GM12878 (cell line): ENCODE data around the gene CCN5. TPM values are rescaled to one million over a fixed set of nuclear protein-coding genes. Genes with fewer than 3 reads are reported as not detected.

Experiments
- ATAC-seq: fragments of 200-7000 bp; cut with Tn5 transposase; 3 replicates; pipeline ENCODE4 v1.9.1; 2020; ENCODE audit warnings: mild to moderate bottlenecking, moderate library complexity
- BruUV-seq: library from RNA; stranded (reverse); fragments of 400-500 nt; replicated peaks from 2 replicates; lab custom pipeline; 2021; lab: Mats Ljungman, UMichigan
- CTCF ChIA-PET: fragments of 300-600 bp; sonication (Branson Sonifier 250); formaldehyde crosslinking; extraction: SDS; loops from one replicate; lab custom pipeline; 2021; ENCODE audit warnings: inconsistent platforms; lab: Yijun Ruan, JAX
- POLR2A ChIA-PET: fragments of 350-600 bp; formaldehyde crosslinking; extraction: SDS; loops from one replicate; lab custom pipeline; 2021; ENCODE audit warnings: inconsistent platforms; lab: Charles Lee
- RAD21 ChIA-PET: fragments of 300-600 bp; sonication (Branson Sonifier 250); formaldehyde crosslinking; loops from one replicate; lab custom pipeline; 2023; ENCODE audit warnings: antibody characterized with exemption; ENCODE audit not compliant: unreplicated experiment; lab: Charles Lee
- SMC1A ChIA-PET: fragments of 300-600 bp; sonication (Branson Sonifier 250); formaldehyde crosslinking; loops from one replicate; lab custom pipeline; 2023; ENCODE audit not compliant: unreplicated experiment, uncharacterized antibody; lab: Charles Lee
- DNase-seq: peaks from one replicate; pipeline ENCODE4 v3.0.0-alpha.2; 2011; ENCODE audit warnings: low read depth, low spot score
- FAIRE-seq: peaks from 3 replicates; lab custom pipeline; 2011; peaks lifted over from hg19 to GRCh38; lab: Jason Lieb, UNC
- H2AFZ ChIP-seq: 2 replicates; pipeline ENCODE4 v1.6.0; 2011; ENCODE audit warnings: low read depth, low read length, control low read depth; ENCODE audit not compliant: control insufficient read depth
- H3K27ac ChIP-seq: 2 replicates; pipeline ENCODE4 v1.5.1; 2011; ENCODE audit warnings: control low read depth; ENCODE audit not compliant: control insufficient read depth, insufficient read depth
- H3K27me3 ChIP-seq, 2 experiments: replicated peaks in 1 of 2; 2 replicates each; pipeline versions ENCODE4 v1.6.0 to v1.6.1; 2011; ENCODE audit warnings: low read length in 1 of 2; ENCODE audit not compliant: control insufficient read depth in 2 of 2, insufficient read depth in 2 of 2
- H3K36me3 ChIP-seq, 2 experiments: 2 replicates each; pipeline ENCODE4 v1.5.1; 2011; ENCODE audit warnings: low read length in 1 of 2; ENCODE audit not compliant: control insufficient read depth in 2 of 2, insufficient read depth in 2 of 2
- H3K4me1 ChIP-seq: 2 replicates; pipeline ENCODE4 v1.6.1; 2011; ENCODE audit warnings: mild to moderate bottlenecking, low read length, moderate library complexity, mixed read lengths; ENCODE audit not compliant: control insufficient read depth, insufficient read depth
- H3K4me2 ChIP-seq: 2 replicates; pipeline ENCODE4 v1.6.0; 2011; ENCODE audit warnings: control low read depth; ENCODE audit not compliant: control insufficient read depth, insufficient read depth
- H3K4me3 ChIP-seq: fragments of 200-600 bp; sonication (generic); 2 replicates; pipeline ENCODE4 v1.5.1; 2016
- H3K79me2 ChIP-seq: 2 replicates; pipeline ENCODE4 v1.6.0; 2011; ENCODE audit warnings: low read length; ENCODE audit not compliant: control insufficient read depth, insufficient read depth
- H3K9ac ChIP-seq: 2 replicates; pipeline ENCODE4 v1.8.0; 2011; ENCODE audit warnings: low read length, control low read depth, mixed read lengths; ENCODE audit not compliant: control insufficient read depth, insufficient read depth
- H3K9me3 ChIP-seq: replicated peaks from 3 replicates; pipeline ENCODE4 v1.5.1; 2011; ENCODE audit warnings: mild to moderate bottlenecking, low read length; ENCODE audit not compliant: control insufficient read depth, insufficient read depth
- H4K20me1 ChIP-seq: 2 replicates; pipeline ENCODE4 v1.6.0; 2011; ENCODE audit not compliant: control insufficient read depth, insufficient read depth
- IKZF1 ChIP-seq: fragments of 450-650 bp; conservative IDR thresholded peaks from 2 replicates; pipeline ENCODE4 v1.6.1; 2017; ENCODE audit warnings: antibody characterized with exemption, mild to moderate bottlenecking
- IRF3 ChIP-seq: fragments of 450-650 bp; IDR thresholded peaks from 2 replicates; pipeline ENCODE4 v1.6.1; 2014; ENCODE audit warnings: mild to moderate bottlenecking
- LARP7 ChIP-seq: fragments of 450-650 bp; IDR thresholded peaks from 2 replicates; pipeline ENCODE4 v1.6.1; 2017; ENCODE audit warnings: mild to moderate bottlenecking
- POU2F2 ChIP-seq: IDR thresholded peaks from 3 replicates; pipeline ENCODE4 v1.6.1; 2011; ENCODE audit warnings: low read depth, mild to moderate bottlenecking, low read length, borderline replicate concordance
- WRNIP1 ChIP-seq: IDR thresholded peaks from 2 replicates; pipeline ENCODE4 v1.6.1; 2011; ENCODE audit warnings: low read depth, low read length, improper control_type of control experiment, borderline replicate concordance
- WGBS: methylation state at CpG from one replicate; pipeline ENCODE4 v1.1.6; 2016; ENCODE audit warnings: low lambda C conversion rate; ENCODE audit not compliant: insufficient replicate concordance, insufficient coverage; ENCODE audit errors: missing lambda C conversion rate; 5-methylcytosine and 5-hydroxymethylcytosine counted together
- in situ Hi-C: fragments of 300-500 bp; cut with MboI; formaldehyde crosslinking; loops from 9 replicates; pipeline ENCODE4 v1.14.3; 2018; ENCODE audit warnings: mixed read lengths
- intact Hi-C: fragments of 100-400 bp; cut with micrococcal nuclease; formaldehyde crosslinking; loops from one replicate; pipeline ENCODE4 v1.14.2; 2022; ENCODE audit not compliant: unreplicated experiment
- polyA plus RNA-seq, 11 experiments: library from polyadenylated mRNA; depleted of rRNA in 4 of 11; unstranded in 6 of 11; stranded (reverse) in 5 of 11; fragments of >200 nt; fragmentation: Nextera tagmentation in 4 of 11; fragmentation: Illumina TruSeq in 1 of 11; extraction: Ambion mirVana in 4 of 11; extraction: Trizol in 1 of 11; gene quantifications; 1 replicate in 1 of 11; 2 replicates in 10 of 11; pipeline versions ENCODE4 v1.2.1 to v1.2.3, GENCODE V29; 2011 to 2016; ENCODE audit warnings: inconsistent platforms in 2 of 11, missing spikeins in 2 of 11, low read depth in 1 of 11
- total RNA-seq, 4 experiments: library from RNA; depleted of rRNA in 3 of 4; stranded (reverse); fragments of >200 nt in 3 of 4; fragmentation: Illumina TruSeq in 1 of 4; extraction: Trizol in 1 of 4; gene quantifications; 2 replicates each; pipeline versions ENCODE4 v1.2.1 to v1.2.3, GENCODE V29; 2013 to 2021

CCN5 gene
- total and polyA plus RNA-seq, 10 of the 15 experiments (the other 5 are each of a cell fraction or from before 2014, with no cell fraction given): 0.14 to 0.15 TPM; not detected in 8

- ChIA-PET RAD21 (no interaction called here), POLR2A (no interaction called here), CTCF (no interaction called here), SMC1A (no interaction called here)
- no peak for FAIRE-seq
- H3K4me2 ChIP-seq: peak within 1 kb of the TSS; percentile 70
- H3K27ac ChIP-seq: no peak within 1 kb of the TSS
- H3K4me1 ChIP-seq: no peaks in the 10 kb centered on the region
- H3K9me3 ChIP-seq: no peaks in the 10 kb centered on the region
- peaks cover 6 to 16% of the 10 kb centered on the region in 2 experiments; a peak in 3 of 4 replicates for H3K27me3 ChIP-seq
- no peak within 1 kb of the TSS for H3K9ac ChIP-seq
- in situ Hi-C loops: loop anchor here (10.0 kb wide), 1 partner anchor 119 kb away; no protein-coding TSS in a partner anchor
- no peaks in the 10 kb centered on the region for H3K36me3 ChIP-seq
- no peaks in the 10 kb centered on the region for H3K79me2 ChIP-seq
- no peak within 1 kb of the TSS for H2AFZ ChIP-seq
- TF ChIP-seq POU2F2 (no peak), LARP7 (0 out of 2 replicates have a peak, but pooled peaks have one; percentile 33), IRF3 (no peak), WRNIP1 (no peak), IKZF1 (0 out of 2 replicates have a peak, but pooled peaks have one; percentile 15)
- intact Hi-C loops: no loop called here
- no TSS peak for BruUV-seq
- DNase-seq: no peak
- WGBS: 3% methylated on average over 60 of the region's 81 CpGs
- H3K4me3 ChIP-seq: no peak within 1 kb of the TSS; the same call in 1 of the 2 replicates
- peak; percentile 59 for ATAC-seq
- no peaks in the 10 kb centered on the region; the same call in 1 of the 2 replicates for H4K20me1 ChIP-seq
Measured at GRCh38 chr20:44745598-44746366, 30.6 kb downstream of the CCN5 start, which contains the start of gene KCNK15. TSS of gene KCNK15 (plus strand) at chr20:44745865. CDS start at chr20:44745911, 46 bp downstream.
